WTC11 (cell line): ENCODE data around the gene FLNA.
"Not testable (repeated sequence)": the region's sequence is repeated elsewhere in the genome, so short reads cannot be mapped to it uniquely, and the experiment has no call there.

ENCODE experiments used
- CREM ChIP-seq: sonication (generic); formaldehyde crosslinking; IDR thresholded peaks from 2 replicates; pipeline ENCODE4 v1.8.1; 2022; ENCODE audit warnings: mild to moderate bottlenecking, missing genetic modification reagents, moderate library complexity
- ELF4 ChIP-seq: sonication (generic); formaldehyde crosslinking; IDR thresholded peaks from 2 replicates; pipeline ENCODE4 v1.8.1; 2022; ENCODE audit warnings: low read depth, mild to moderate bottlenecking, moderate library complexity, missing genetic modification reagents
- ESRRA ChIP-seq: sonication (generic); formaldehyde crosslinking; IDR thresholded peaks from 2 replicates; pipeline ENCODE4 v1.8.1; 2022; ENCODE audit warnings: mild to moderate bottlenecking, missing genetic modification reagents, borderline replicate concordance
- GABPB1 ChIP-seq: sonication (generic); formaldehyde crosslinking; IDR thresholded peaks from 2 replicates; pipeline ENCODE4 v1.8.1; 2023; ENCODE audit warnings: mild to moderate bottlenecking, missing genetic modification reagents
- NFYB ChIP-seq: sonication (generic); formaldehyde crosslinking; conservative IDR thresholded peaks from 2 replicates; pipeline ENCODE4 v1.8.0; 2022; ENCODE audit warnings: low read depth, missing genetic modification reagents
- NR2C2 ChIP-seq: sonication (generic); formaldehyde crosslinking; IDR thresholded peaks from 2 replicates; pipeline ENCODE4 v1.8.0; 2022; ENCODE audit warnings: mild to moderate bottlenecking, missing genetic modification reagents
- NR3C1 ChIP-seq: sonication (generic); formaldehyde crosslinking; conservative IDR thresholded peaks from 2 replicates; pipeline ENCODE4 v1.8.1; 2023; ENCODE audit warnings: low read depth, mild to moderate bottlenecking, missing genetic modification reagents
- PRRX2 ChIP-seq: fragments of 250-450 bp; sonication (Bioruptor Pico); IDR thresholded peaks from 2 replicates; pipeline ENCODE4 v1.8.0; 2021; ENCODE audit warnings: mild to moderate bottlenecking
- SMAD3 ChIP-seq: sonication (generic); formaldehyde crosslinking; IDR thresholded peaks from 2 replicates; pipeline ENCODE4 v1.8.0; 2022; ENCODE audit warnings: missing genetic modification reagents, mild to moderate bottlenecking, borderline replicate concordance
- ZNF263 ChIP-seq: sonication (generic); formaldehyde crosslinking; IDR thresholded peaks from 2 replicates; pipeline ENCODE4 v1.8.1; 2022; ENCODE audit warnings: low read depth, mild to moderate bottlenecking, moderate library complexity, missing genetic modification reagents
- ZNF396 ChIP-seq: fragments of 250-450 bp; sonication (Bioruptor Pico); IDR thresholded peaks from 2 replicates; pipeline ENCODE4 v1.8.0; 2021; ENCODE audit warnings: mild to moderate bottlenecking, moderate library complexity, borderline replicate concordance
- TF ChIP-seq, protein P1 (sequence below): fragments of 200-600 bp; IDR thresholded peaks from 2 replicates; pipeline ENCODE4 v1.8.0; 2022; ENCODE audit warnings: antibody characterized with exemption
- TF ChIP-seq, protein P2 (sequence below): sonication (generic); formaldehyde crosslinking; IDR thresholded peaks from 2 replicates; pipeline ENCODE4 v1.8.1; 2023; ENCODE audit warnings: mild to moderate bottlenecking, missing genetic modification reagents, moderate library complexity
- TF ChIP-seq, protein P3 (sequence below): sonication (generic); formaldehyde crosslinking; IDR thresholded peaks from 2 replicates; pipeline ENCODE4 v1.8.1; 2023; ENCODE audit warnings: mild to moderate bottlenecking, missing genetic modification reagents, borderline replicate concordance

DNA sequence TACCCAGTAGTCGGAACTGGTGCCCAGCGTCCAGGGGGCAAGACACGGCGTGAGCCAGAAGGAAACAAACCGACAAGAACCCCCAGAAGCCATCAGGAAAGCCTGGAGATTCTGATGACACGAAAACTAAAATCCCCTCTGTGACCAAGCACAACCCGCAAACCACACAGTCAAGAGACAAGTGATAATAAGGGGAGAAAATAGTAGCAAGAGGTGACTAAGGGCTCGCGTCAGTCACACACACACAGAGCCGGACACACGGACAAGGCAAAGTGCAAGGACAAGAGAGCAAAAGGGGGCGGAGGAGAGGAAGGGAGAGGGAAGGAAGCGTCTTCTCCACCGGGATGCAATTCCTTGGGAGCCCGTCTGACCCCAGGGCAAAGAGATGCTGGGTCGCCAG is 14.2 kb upstream of the FLNA start:
- TF ChIP-seq, protein P1, sequence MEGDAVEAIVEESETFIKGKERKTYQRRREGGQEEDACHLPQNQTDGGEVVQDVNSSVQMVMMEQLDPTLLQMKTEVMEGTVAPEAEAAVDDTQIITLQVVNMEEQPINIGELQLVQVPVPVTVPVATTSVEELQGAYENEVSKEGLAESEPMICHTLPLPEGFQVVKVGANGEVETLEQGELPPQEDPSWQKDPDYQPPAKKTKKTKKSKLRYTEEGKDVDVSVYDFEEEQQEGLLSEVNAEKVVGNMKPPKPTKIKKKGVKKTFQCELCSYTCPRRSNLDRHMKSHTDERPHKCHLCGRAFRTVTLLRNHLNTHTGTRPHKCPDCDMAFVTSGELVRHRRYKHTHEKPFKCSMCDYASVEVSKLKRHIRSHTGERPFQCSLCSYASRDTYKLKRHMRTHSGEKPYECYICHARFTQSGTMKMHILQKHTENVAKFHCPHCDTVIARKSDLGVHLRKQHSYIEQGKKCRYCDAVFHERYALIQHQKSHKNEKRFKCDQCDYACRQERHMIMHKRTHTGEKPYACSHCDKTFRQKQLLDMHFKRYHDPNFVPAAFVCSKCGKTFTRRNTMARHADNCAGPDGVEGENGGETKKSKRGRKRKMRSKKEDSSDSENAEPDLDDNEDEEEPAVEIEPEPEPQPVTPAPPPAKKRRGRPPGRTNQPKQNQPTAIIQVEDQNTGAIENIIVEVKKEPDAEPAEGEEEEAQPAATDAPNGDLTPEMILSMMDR, result not testable (repeated sequence)
- not testable (repeated sequence) for TF ChIP-seq ESRRA (CRISPR knock-in tag); SMAD3 (CRISPR knock-in tag); ZNF396 (CRISPR knock-in tag); ELF4 (CRISPR knock-in tag); NR2C2 (CRISPR knock-in tag); PRRX2 (CRISPR knock-in tag); CREM (CRISPR knock-in tag); NFYB; GABPB1; NR3C1 (CRISPR knock-in tag); ZNF263 (CRISPR knock-in tag)
- TF ChIP-seq, protein P2, sequence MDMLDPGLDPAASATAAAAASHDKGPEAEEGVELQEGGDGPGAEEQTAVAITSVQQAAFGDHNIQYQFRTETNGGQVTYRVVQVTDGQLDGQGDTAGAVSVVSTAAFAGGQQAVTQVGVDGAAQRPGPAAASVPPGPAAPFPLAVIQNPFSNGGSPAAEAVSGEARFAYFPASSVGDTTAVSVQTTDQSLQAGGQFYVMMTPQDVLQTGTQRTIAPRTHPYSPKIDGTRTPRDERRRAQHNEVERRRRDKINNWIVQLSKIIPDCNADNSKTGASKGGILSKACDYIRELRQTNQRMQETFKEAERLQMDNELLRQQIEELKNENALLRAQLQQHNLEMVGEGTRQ (CRISPR knock-in tag), result not testable (repeated sequence)
- TF ChIP-seq, protein P3, sequence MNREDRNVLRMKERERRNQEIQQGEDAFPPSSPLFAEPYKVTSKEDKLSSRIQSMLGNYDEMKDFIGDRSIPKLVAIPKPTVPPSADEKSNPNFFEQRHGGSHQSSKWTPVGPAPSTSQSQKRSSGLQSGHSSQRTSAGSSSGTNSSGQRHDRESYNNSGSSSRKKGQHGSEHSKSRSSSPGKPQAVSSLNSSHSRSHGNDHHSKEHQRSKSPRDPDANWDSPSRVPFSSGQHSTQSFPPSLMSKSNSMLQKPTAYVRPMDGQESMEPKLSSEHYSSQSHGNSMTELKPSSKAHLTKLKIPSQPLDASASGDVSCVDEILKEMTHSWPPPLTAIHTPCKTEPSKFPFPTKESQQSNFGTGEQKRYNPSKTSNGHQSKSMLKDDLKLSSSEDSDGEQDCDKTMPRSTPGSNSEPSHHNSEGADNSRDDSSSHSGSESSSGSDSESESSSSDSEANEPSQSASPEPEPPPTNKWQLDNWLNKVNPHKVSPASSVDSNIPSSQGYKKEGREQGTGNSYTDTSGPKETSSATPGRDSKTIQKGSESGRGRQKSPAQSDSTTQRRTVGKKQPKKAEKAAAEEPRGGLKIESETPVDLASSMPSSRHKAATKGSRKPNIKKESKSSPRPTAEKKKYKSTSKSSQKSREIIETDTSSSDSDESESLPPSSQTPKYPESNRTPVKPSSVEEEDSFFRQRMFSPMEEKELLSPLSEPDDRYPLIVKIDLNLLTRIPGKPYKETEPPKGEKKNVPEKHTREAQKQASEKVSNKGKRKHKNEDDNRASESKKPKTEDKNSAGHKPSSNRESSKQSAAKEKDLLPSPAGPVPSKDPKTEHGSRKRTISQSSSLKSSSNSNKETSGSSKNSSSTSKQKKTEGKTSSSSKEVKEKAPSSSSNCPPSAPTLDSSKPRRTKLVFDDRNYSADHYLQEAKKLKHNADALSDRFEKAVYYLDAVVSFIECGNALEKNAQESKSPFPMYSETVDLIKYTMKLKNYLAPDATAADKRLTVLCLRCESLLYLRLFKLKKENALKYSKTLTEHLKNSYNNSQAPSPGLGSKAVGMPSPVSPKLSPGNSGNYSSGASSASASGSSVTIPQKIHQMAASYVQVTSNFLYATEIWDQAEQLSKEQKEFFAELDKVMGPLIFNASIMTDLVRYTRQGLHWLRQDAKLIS (CRISPR knock-in tag), result not testable (repeated sequence)
